ENCODE measurements around the gene FARP1.

DNA sequence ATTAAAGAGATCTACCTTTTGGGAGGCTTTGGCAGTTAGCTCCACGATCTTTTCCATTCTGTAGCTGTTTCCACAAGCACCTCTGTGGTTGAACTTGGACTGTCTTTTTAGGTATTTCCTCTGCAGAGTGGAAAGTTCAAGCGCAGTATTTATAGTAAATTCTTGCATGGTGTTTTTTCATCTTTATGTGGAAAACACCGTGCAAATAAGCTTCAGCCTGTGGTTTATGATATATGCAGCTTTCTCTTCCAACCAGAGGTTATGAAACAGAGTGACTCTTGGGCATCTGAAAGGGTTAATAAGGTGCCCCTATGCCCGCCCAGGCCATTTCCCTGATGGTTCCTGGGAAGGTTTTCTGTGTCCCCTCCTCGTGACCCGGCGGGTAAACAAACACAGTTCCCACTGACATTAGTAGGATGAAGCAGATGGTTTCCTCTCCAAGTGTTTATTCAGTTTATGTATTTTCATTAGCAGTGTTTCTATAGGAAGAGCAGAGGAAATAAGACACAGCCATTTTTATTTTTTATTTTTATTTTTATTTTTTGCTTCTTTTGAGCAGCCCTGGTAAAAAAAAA, 73.9 kb downstream of the FARP1 start:
- no peak for TF ChIP-seq POLR2AphosphoS5 (IDR thresholded peaks at IDR 0.05)
- TF ChIP-seq, protein P1, sequence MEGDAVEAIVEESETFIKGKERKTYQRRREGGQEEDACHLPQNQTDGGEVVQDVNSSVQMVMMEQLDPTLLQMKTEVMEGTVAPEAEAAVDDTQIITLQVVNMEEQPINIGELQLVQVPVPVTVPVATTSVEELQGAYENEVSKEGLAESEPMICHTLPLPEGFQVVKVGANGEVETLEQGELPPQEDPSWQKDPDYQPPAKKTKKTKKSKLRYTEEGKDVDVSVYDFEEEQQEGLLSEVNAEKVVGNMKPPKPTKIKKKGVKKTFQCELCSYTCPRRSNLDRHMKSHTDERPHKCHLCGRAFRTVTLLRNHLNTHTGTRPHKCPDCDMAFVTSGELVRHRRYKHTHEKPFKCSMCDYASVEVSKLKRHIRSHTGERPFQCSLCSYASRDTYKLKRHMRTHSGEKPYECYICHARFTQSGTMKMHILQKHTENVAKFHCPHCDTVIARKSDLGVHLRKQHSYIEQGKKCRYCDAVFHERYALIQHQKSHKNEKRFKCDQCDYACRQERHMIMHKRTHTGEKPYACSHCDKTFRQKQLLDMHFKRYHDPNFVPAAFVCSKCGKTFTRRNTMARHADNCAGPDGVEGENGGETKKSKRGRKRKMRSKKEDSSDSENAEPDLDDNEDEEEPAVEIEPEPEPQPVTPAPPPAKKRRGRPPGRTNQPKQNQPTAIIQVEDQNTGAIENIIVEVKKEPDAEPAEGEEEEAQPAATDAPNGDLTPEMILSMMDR (IDR thresholded peaks at IDR 0.05), result no peak
- TF ChIP-seq EP300 (IDR thresholded peaks at IDR 0.05), result no peak
